ENCODE measurements around the gene NLRP11.

Gene NLRP11

DNA sequence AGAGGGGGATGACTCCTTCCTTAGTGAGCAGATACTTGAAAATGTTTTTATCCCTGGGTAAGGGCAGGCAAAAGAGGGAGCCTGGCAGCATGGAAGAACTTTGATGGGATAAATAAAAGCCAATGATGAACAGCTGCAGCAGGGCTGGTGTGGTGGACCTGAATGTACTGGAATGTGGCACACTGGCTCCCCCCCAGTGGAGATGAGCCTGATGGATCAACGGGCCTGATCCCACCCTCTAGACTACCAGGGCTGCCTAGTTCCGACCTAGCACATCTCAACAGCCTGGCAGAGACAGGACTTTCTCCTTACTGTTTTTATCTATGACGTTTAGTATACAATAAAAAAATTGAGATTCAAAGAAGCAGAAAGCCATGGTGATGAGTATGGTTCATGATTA is 20.5 kb downstream of the NLRP11 start:
- TF ChIP-seq, protein P1, sequence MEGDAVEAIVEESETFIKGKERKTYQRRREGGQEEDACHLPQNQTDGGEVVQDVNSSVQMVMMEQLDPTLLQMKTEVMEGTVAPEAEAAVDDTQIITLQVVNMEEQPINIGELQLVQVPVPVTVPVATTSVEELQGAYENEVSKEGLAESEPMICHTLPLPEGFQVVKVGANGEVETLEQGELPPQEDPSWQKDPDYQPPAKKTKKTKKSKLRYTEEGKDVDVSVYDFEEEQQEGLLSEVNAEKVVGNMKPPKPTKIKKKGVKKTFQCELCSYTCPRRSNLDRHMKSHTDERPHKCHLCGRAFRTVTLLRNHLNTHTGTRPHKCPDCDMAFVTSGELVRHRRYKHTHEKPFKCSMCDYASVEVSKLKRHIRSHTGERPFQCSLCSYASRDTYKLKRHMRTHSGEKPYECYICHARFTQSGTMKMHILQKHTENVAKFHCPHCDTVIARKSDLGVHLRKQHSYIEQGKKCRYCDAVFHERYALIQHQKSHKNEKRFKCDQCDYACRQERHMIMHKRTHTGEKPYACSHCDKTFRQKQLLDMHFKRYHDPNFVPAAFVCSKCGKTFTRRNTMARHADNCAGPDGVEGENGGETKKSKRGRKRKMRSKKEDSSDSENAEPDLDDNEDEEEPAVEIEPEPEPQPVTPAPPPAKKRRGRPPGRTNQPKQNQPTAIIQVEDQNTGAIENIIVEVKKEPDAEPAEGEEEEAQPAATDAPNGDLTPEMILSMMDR (IDR thresholded peaks at IDR 0.05) = no peak
- Mint-ChIP-seq H3K4me3 (no peak overlapping the region), H3K27ac (no peak overlapping the region), H3K36me3 (ENCODE audit: low read depth) (no peaks in the 10 kb centered on the region), H3K9me3 (peaks cover 94% of the 10 kb centered on the region), H3K4me1 (no peaks in the 10 kb centered on the region), H3K27me3 (ENCODE audit: low read depth, poor library complexity) (no peaks in the 10 kb centered on the region)
- DNase-seq = no peak

DNA sequence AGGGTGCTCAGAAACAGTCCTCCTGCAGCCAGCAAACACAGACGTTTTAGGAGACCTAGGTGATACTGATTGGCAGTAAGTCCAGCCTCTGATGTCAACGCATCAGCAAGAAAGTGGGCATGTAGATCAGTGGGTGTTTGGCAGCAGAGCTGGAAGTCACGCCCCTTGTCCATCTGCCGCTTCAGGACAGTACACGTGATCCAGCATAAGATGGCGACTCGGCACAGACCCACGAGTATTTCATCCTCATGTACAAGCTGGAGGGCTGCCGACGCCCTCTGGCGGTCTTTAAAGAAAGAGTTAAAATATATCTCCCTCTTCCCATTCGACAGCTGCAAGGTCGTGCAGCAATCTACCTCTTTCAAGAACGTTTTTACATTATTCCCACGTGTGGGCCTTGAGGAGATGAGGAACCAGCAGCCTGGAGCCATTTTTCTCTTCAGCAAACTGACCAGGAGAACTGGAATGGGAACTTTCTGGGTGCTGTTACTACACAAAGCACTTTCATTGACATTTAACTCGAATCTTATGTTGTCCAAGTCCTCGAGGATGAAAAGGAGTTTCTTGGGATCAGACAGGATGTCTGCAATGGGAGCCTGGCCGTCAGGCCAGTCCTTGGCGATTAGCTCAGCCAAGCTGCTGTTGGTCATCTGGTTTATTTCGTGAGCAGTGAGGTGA is 22.3 kb downstream of the NLRP11 start:
- TF ChIP-seq, protein P1 (IDR thresholded peaks at IDR 0.05) = peak; percentile 9
- H3K4me3 Mint-ChIP-seq = no peak overlapping the region
- H3K36me3 Mint-ChIP-seq (ENCODE audit: low read depth) = no peaks in the 10 kb centered on the region
- no peak overlapping the region for H3K27ac Mint-ChIP-seq
- peaks cover 89% of the 10 kb centered on the region for H3K9me3 Mint-ChIP-seq
- peak; percentile 8 for DNase-seq
- H3K4me1 Mint-ChIP-seq = no peaks in the 10 kb centered on the region
- no peaks in the 10 kb centered on the region for H3K27me3 Mint-ChIP-seq (ENCODE audit: low read depth, poor library complexity)

DNA sequence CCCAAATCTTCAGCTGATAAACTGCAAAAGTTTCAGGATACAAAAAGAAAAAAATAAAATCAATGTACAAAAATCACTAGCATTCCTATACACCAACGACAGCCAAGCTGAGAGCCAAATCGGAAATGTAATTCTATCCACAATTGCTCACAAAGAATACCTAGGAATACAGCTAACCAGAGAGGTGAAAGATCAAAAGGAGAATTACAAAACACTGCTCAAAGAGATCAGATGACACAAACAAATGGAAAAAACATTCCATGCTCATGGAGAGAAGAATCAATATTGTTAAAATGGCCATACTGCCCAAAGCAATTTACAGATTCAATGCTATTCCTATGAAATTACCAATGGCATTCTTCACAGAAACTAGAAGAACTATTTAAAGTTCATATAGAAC is 29.5 kb downstream of the NLRP11 start:
- Mint-ChIP-seq H3K9me3 (peaks cover 91% of the 10 kb centered on the region), H3K27ac (no peak overlapping the region), H3K27me3 (ENCODE audit: low read depth, poor library complexity) (peaks cover 6% of the 10 kb centered on the region), H3K4me3 (no peak overlapping the region), H3K36me3 (ENCODE audit: low read depth) (no peaks in the 10 kb centered on the region), H3K4me1 (no peaks in the 10 kb centered on the region)
- TF ChIP-seq, protein P1 (IDR thresholded peaks at IDR 0.05) = no peak
- DNase-seq = no peak

DNA sequence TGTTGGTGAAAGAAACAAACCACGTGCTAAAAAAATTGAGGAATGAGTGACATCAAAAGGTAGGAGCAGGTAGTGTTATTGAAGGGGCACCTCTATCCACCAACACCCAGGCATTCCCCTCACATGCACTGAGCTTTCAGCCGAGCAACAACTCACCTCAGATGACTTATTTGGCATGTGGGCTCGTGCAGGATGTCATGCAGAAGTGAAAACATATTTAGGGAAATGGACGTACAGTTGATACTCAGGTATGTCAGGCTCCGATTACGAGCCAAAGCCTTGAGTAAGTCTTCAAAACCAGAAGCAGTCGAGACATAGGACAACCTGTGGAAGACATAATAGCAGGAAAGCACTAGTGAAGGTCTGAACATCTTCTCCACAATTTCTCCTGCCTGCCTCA is 30.4 kb downstream of the NLRP11 start:
- Mint-ChIP-seq H3K4me3 (no peak overlapping the region), H3K27ac (no peak overlapping the region), H3K27me3 (ENCODE audit: low read depth, poor library complexity) (peaks cover 8% of the 10 kb centered on the region), H3K9me3 (peaks cover 91% of the 10 kb centered on the region), H3K4me1 (no peaks in the 10 kb centered on the region), H3K36me3 (ENCODE audit: low read depth) (no peaks in the 10 kb centered on the region)
- TF ChIP-seq, protein P1 (IDR thresholded peaks at IDR 0.05) = no peak
- no peak for DNase-seq

DNA sequence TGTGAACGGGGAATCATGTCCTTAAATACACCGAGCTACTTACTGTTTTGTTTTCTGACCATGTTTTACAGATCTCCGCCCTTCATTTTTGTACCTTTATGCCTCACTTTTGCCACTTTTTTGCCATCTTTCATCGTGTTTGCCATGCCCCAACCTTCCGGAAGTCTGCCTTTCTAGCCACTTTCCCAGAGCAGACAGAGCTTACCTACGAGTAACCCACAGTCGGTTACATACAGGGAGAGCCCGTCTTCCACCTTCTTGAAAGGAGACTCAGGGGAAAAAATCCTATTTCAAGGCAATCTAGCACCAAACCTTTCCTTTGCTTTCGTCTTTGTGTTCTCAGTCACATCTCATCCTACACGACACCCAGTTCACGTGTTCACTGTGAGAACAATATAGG is 36.8 kb downstream of the NLRP11 start:
- Mint-ChIP-seq H3K27me3 (ENCODE audit: low read depth, poor library complexity) (peaks cover 10% of the 10 kb centered on the region), H3K4me1 (no peaks in the 10 kb centered on the region), H3K4me3 (no peak overlapping the region), H3K27ac (no peak overlapping the region), H3K36me3 (ENCODE audit: low read depth) (no peaks in the 10 kb centered on the region), H3K9me3 (peaks cover 87% of the 10 kb centered on the region)
- TF ChIP-seq, protein P1 (IDR thresholded peaks at IDR 0.05) = no peak
- no peak for DNase-seq

DNA sequence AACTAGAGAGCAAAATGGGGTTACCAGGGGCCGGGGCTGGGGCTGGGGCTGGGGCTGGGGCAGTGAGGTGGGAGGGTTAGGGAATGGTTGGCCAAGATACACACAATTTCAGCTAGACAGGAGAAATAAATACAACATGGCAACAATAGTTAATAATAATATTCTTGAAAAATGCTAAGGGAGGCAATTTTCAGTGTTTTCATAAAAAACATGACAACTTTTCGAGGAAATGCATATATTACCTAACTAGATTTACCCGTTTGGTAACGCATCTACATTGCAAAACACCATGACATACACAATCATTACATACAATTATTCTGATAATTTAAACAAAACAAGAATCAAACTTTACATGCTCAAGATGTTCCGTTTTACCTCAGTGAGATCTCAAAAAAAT is 50.7 kb downstream of the NLRP11 start:
- H3K9me3 Mint-ChIP-seq = peaks cover 91% of the 10 kb centered on the region
- no peaks in the 10 kb centered on the region for H3K4me1 Mint-ChIP-seq
- no peak overlapping the region for H3K27ac Mint-ChIP-seq
- TF ChIP-seq, protein P1 (IDR thresholded peaks at IDR 0.05) = no peak
- peaks cover 2% of the 10 kb centered on the region for H3K27me3 Mint-ChIP-seq (ENCODE audit: low read depth, poor library complexity)
- H3K4me3 Mint-ChIP-seq = no peak overlapping the region
- DNase-seq = no peak
- no peaks in the 10 kb centered on the region for H3K36me3 Mint-ChIP-seq (ENCODE audit: low read depth)
